GM23248 (cell line): ENCODE results near the gene SLCO4C1. TPM values are rescaled to one million over a fixed set of nuclear protein-coding genes. Genes with fewer than 3 reads are reported as not detected.

ENCODE experiments used
- DNase-seq: peaks from one replicate; pipeline ENCODE4 v3.0.0-alpha.2; 2015
- H2AFZ ChIP-seq: fragments of 200-600 bp; sonication (generic); 2 replicates; pipeline ENCODE4 v1.6.1; 2016; ENCODE audit warnings: antibody characterized with exemption
- H3F3A ChIP-seq: fragments of 200-600 bp; sonication (generic); 2 replicates; pipeline ENCODE4 v1.6.1; 2016; ENCODE audit warnings: mild to moderate bottlenecking, antibody characterized with exemption, mixed run types; ENCODE audit not compliant: insufficient read depth
- H3K27ac ChIP-seq: fragments of 200-600 bp; sonication (generic); 2 replicates; pipeline ENCODE4 v1.5.1; 2016; ENCODE audit warnings: mild to moderate bottlenecking
- H3K27me3 ChIP-seq: fragments of 200-600 bp; sonication (generic); replicated peaks from 2 replicates; pipeline ENCODE4 v1.6.1; 2016; ENCODE audit warnings: mild to moderate bottlenecking; ENCODE audit not compliant: insufficient read depth
- H3K36me3 ChIP-seq: fragments of 200-600 bp; sonication (generic); 2 replicates; pipeline ENCODE4 v1.6.1; 2016; ENCODE audit warnings: low read depth, mild to moderate bottlenecking
- H3K4me1 ChIP-seq: fragments of 200-600 bp; sonication (generic); 2 replicates; pipeline ENCODE4 v1.6.1; 2016; ENCODE audit warnings: mild to moderate bottlenecking; ENCODE audit not compliant: insufficient read depth
- H3K4me2 ChIP-seq: fragments of 200-600 bp; sonication (generic); one replicate; pipeline ENCODE4 v1.6.1; 2016; ENCODE audit warnings: mild to moderate bottlenecking; ENCODE audit not compliant: unreplicated experiment
- H3K4me3 ChIP-seq: fragments of 200-600 bp; sonication (generic); 2 replicates; pipeline ENCODE4 v1.5.1; 2016; ENCODE audit warnings: mild to moderate bottlenecking
- H3K79me2 ChIP-seq: fragments of 200-600 bp; sonication (generic); 2 replicates; pipeline ENCODE4 v1.6.1; 2016; ENCODE audit warnings: mild to moderate bottlenecking; ENCODE audit not compliant: insufficient read depth
- H3K9ac ChIP-seq: fragments of 200-600 bp; sonication (generic); 2 replicates; pipeline ENCODE4 v1.6.1; 2016; ENCODE audit warnings: mild to moderate bottlenecking
- H3K9me2 ChIP-seq: fragments of 200-600 bp; sonication (generic); 2 replicates; pipeline ENCODE4 v1.6.1; 2016; ENCODE audit warnings: mixed run types, mild to moderate bottlenecking, moderate library complexity; ENCODE audit not compliant: insufficient read depth
- H3K9me3 ChIP-seq: fragments of 200-600 bp; sonication (generic); one replicate; pipeline ENCODE4 v1.6.1; 2017; ENCODE audit warnings: low read depth
- H4K20me1 ChIP-seq: fragments of 200-600 bp; sonication (generic); 2 replicates; pipeline ENCODE4 v1.6.0; 2016; ENCODE audit not compliant: insufficient read depth
- EZH2 ChIP-seq: fragments of 200-600 bp; sonication (generic); IDR thresholded peaks from 2 replicates; pipeline ENCODE4 v1.6.1; 2018; ENCODE audit warnings: antibody characterized with exemption, mild to moderate bottlenecking; ENCODE audit not compliant: insufficient read depth, poor library complexity, severe bottlenecking
- EZH2phosphoT487 ChIP-seq: fragments of 200-600 bp; sonication (generic); IDR thresholded peaks from 2 replicates; pipeline ENCODE4 v1.6.1; 2018; ENCODE audit warnings: antibody characterized with exemption, moderate library complexity, mild to moderate bottlenecking, low read depth; ENCODE audit not compliant: insufficient read depth
- WGBS, 2 experiments: methylation state at CpG; one replicate each; pipeline ENCODE4 v1.1.6; 2015 to 2017; ENCODE audit warnings: low lambda C conversion rate in 2 of 2, low coverage in 1 of 2; ENCODE audit errors: missing lambda C conversion rate in 2 of 2; 5-methylcytosine and 5-hydroxymethylcytosine counted together
- in situ Hi-C: fragments of 300-500 bp; cut with MboI; formaldehyde crosslinking; loops from 2 replicates; pipeline ENCODE4 v1.15.0; 2020
- polyA plus RNA-seq: library from polyadenylated mRNA; unstranded; fragments of >200 nt; fragmentation: Nextera tagmentation; extraction: Ambion mirVana; gene quantifications from 2 replicates; pipeline ENCODE4 v1.2.1, GENCODE V29; 2016
- total RNA-seq: library from RNA; depleted of rRNA; stranded (reverse); fragments of >200 nt; shearing (Covaris generic); gene quantifications from 2 replicates; pipeline ENCODE4 v1.2.3, GENCODE V29; 2014

The SLCO4C1 gene
- total and polyA plus RNA-seq, 2 experiments from 2014 or later = not detected

- Histone ChIP-seq H3K36me3 (no peaks in the 10 kb centered on the region), H2AFZ (no peak overlapping the region), H3K4me1 (no peaks in the 10 kb centered on the region), H3K4me3 (no peak overlapping the region), H3K9me2 (no peaks in the 10 kb centered on the region), H3K79me2 (no peaks in the 10 kb centered on the region), H3K4me2 (no peak overlapping the region), H3K9ac (no peak overlapping the region), H3K27ac (no peak overlapping the region), H4K20me1 (no peaks in the 10 kb centered on the region), H3K9me3 (no peaks in the 10 kb centered on the region), H3K27me3 (no peaks in the 10 kb centered on the region), H3F3A (no peaks in the 10 kb centered on the region)
- no peak for DNase-seq
- 14 to 20% methylated on average over 7 of the region's 7 CpGs for WGBS, 2 experiments
- TF ChIP-seq EZH2phosphoT487 (no peak), EZH2 (no peak)
- in situ Hi-C loops = no loop called here
Observed at GRCh38 chr5:102231693-102232619, 64.1 kb downstream of the SLCO4C1 start.

GRCh38 chr5:102229685-102230084, 66.4 kb downstream of the SLCO4C1 start:
- Histone ChIP-seq H3K4me1 (no peaks in the 10 kb centered on the region), H3K4me2 (no peak overlapping the region), H3K9me3 (no peaks in the 10 kb centered on the region), H3K27ac (no peak overlapping the region), H3K9me2 (no peaks in the 10 kb centered on the region), H3K9ac (no peak overlapping the region), H3K4me3 (no peak overlapping the region), H3K79me2 (no peaks in the 10 kb centered on the region), H4K20me1 (no peaks in the 10 kb centered on the region), H3K36me3 (no peaks in the 10 kb centered on the region), H2AFZ (no peak overlapping the region), H3F3A (no peaks in the 10 kb centered on the region), H3K27me3 (no peaks in the 10 kb centered on the region)
- in situ Hi-C loops = no loop called here
- WGBS, 2 experiments = 4 to 7% methylated on average over 1 of the region's 1 CpG
- no peak for TF ChIP-seq EZH2
- no peak for TF ChIP-seq EZH2phosphoT487
- DNase-seq = no peak

- H3K27me3 ChIP-seq = no peaks in the 10 kb centered on the region
Observed at GRCh38 chr5:102226321-102226720, 69.8 kb downstream of the SLCO4C1 start.

GRCh38 chr5:102223542-102224477, 72.3 kb downstream of the SLCO4C1 start:
- in situ Hi-C loops = no loop called here
- H3K9ac ChIP-seq = no peak overlapping the region
- no peaks in the 10 kb centered on the region for H3K79me2 ChIP-seq
- no peak for TF ChIP-seq EZH2
- TF ChIP-seq EZH2phosphoT487 = no peak
- no peaks in the 10 kb centered on the region for H3K9me3 ChIP-seq
- WGBS, 2 experiments = 49 to 56% methylated on average over 6 of the region's 6 CpGs
- no peaks in the 10 kb centered on the region for H3K36me3 ChIP-seq
- no peaks in the 10 kb centered on the region for H4K20me1 ChIP-seq
- H3K4me3 ChIP-seq = no peak overlapping the region
- H3K9me2 ChIP-seq = no peaks in the 10 kb centered on the region
- H3F3A ChIP-seq = no peaks in the 10 kb centered on the region
- DNase-seq = peak; percentile 22
- H3K4me1 ChIP-seq = no peaks in the 10 kb centered on the region
- no peak overlapping the region for H3K27ac ChIP-seq
- no peak overlapping the region for H3K4me2 ChIP-seq
- H2AFZ ChIP-seq = no peak overlapping the region
- no peaks in the 10 kb centered on the region for H3K27me3 ChIP-seq

More at GRCh38 chr5:102226321-102226720, 69.8 kb downstream of the SLCO4C1 start:
- no peak overlapping the region for H2AFZ ChIP-seq
- H3F3A ChIP-seq = no peaks in the 10 kb centered on the region
- in situ Hi-C loops = no loop called here
- H3K4me2 ChIP-seq = no peak overlapping the region
- DNase-seq = no peak
- TF ChIP-seq EZH2phosphoT487 = no peak
- no peak for TF ChIP-seq EZH2
- no peak overlapping the region for H3K9ac ChIP-seq
- no peaks in the 10 kb centered on the region for H3K36me3 ChIP-seq
- H3K27ac ChIP-seq = no peak overlapping the region
- H3K9me3 ChIP-seq = no peaks in the 10 kb centered on the region
- H3K4me1 ChIP-seq = no peaks in the 10 kb centered on the region
- no peaks in the 10 kb centered on the region for H3K79me2 ChIP-seq
- H3K9me2 ChIP-seq = no peaks in the 10 kb centered on the region
- no peak overlapping the region for H3K4me3 ChIP-seq
- H4K20me1 ChIP-seq = no peaks in the 10 kb centered on the region
- WGBS, 2 experiments = 43 to 69% methylated on average over 1 of the region's 1 CpG
